GF-D8 (cell line): ENCODE results near the gene STARD3NL.
"Not testable (repeated sequence)": the region's sequence is repeated elsewhere in the genome, so short reads cannot be mapped to it uniquely, and the experiment has no call there.

Experiments
- DNase-seq: peaks from one replicate; lab custom pipeline; 2025; lab: John Stamatoyannopoulos, UW

Gene STARD3NL

DNA sequence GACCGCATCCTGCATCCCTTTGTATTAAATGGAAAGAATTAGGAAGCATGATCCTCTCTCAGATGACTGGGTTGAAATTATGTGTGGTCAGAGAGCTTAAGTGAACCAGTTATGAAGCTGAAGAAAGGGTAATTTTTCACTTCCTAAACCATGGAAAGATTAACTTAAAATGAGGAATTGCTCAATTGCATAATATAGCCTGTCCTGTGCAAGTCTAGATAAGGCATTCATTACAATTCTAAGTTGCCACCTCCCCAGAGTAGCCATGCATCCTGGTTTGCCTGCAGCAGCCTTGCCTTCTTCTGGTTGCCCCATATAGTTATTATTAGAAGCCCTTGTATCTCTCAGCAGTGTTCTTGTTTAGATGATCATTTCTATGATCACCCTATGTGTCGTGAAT is 45.3 kb downstream of the STARD3NL start:
- DNase-seq = peak; percentile 85

DNA sequence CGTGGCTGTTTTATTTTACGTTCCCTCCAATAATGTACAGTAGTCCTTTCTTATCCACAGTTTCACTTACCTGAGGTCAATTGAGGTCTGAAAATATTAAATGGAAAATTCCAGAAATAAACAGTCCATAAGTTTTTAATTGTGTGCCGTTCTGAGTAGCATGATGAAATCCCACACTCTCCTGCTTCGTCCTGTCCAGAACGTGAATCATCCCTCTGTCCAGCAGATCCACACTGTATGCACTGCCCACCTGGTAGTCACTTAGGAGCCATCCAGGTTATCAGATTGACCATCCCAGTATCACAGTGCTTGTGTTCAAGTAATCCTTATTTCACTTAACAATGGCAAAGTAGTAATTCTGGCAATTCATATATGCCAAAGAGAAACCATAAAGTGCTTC is 46.3 kb downstream of the STARD3NL start:
- DNase-seq = no peak

DNA sequence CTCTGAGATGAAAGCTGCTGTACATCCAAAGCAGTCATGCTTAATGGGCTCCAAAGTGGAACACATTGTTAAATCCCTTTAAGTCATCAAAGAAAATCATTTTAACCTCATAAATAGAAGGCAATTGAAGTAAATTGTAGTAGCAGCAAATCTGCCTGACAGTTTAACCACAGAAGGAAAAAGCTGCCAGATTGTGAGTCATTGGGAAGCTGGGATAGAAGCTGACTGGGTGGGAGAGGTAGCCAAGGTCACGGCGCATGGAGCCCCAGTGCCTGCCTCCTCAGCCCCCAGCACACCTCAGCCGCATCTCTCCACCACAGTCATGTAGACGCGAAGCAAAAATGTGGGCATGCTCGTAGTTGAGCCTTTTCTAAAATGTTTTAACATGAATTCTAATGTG is 51.3 kb downstream of the STARD3NL start:
- no peak for DNase-seq

DNA sequence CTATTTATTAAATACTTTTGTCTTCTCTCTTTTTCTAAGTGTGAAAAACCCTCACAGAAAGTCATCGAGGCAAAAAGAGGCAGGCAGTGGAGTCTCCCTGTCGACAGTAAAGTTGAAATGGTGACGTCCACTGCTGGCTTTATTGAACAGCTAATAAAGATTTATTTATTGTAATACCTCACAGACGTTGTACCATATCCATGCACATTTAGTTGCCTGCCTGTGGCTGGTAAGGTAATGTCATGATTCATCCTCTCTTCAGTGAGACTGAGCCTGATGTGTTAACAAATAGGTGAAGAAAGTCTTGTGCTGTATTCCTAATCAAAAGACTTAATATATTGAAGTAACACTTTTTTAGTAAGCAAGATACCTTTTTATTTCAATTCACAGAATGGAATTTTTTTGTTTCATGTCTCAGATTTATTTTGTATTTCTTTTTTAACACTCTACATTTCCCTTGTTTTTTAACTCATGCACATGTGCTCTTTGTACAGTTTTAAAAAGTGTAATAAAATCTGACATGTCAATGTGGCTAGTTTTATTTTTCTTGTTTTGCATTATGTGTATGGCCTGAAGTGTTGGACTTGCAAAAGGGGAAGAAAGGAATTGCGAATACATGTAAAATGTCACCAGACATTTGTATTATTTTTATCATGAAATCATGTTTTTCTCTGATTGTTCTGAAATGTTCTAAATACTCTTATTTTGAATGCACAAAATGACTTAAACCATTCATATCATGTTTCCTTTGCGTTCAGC is 52.0 kb downstream of the STARD3NL start:
- DNase-seq = no peak

DNA sequence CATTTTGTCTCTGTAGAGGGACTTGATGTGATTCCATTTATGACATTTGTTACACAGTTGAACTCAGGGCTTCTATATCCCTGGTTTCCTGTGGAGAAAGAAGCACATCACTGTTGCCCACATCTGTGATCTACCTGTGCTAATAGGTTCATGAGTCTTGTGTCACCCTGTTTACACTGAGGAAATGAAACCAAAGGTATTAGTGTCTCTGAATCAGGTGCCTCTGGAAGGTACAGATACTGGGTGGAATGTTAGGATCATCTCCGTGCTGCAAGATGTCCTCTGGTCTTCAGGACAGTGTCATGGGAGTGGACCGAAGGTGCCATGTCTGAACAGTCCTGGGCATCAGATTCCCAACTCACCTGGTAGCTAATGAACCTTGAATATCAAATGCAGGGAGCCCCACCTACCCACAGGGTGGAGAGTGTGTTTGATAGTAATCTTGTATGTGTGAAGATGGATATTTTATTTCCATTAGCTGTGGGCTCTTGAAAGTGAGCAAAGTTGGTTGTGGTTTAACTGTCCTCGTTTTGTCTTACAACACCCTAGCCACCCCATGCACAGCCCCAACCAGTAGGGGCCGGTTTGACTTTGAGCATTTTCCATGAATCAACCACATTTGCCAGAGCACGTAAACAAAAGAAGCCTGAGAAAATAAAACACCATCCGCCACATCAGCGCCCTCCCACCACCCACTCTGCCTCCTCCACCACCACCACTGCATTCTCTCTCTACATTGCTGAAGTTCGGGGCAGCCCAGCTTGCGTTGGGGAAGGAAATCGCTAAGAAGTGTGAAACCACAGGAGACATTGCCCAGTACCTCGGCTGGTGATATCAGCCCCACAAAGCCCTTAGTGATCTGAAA is 54.7 kb downstream of the STARD3NL start:
- peak; percentile 100 for DNase-seq

DNA sequence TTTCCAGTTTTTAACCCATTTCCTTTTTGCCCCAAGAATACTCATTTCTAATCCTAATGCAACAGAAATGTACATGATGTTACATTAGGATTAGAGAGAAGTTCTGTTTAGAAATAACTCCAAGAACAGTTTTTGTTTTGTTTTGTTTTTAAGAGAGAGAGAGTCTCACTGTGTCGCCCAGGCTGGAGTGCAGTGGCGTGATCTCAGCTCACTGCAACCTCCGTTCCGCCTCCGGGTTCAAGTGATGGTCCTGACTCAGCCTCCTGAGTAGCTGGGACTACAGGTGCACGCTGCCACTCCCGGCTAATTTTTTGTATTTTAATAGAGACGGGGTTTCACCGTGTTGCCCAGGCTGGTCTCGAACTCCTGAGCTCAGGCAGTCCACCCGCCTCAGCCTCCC is 56.7 kb downstream of the STARD3NL start:
- not testable (repeated sequence) for DNase-seq

DNA sequence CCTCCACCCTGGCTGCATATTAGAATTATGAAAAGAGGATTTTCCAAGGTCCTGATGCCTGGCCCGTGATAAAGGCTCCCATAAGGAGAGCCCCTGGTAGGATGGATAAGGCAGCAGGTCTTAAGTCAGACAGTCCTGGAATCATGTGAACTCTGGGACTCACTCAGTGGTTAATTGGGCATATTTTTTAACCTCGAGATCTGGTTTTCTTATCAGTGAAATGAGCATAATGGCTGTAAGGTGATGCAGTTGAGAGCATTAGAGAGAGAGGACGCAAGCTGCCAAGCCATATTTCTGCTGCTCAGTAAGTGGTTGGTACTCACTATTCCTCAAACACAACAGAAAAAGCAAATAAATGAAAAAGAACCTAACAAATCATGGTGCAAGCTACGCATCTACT is 57.6 kb downstream of the STARD3NL start:
- DNase-seq = no peak

DNA sequence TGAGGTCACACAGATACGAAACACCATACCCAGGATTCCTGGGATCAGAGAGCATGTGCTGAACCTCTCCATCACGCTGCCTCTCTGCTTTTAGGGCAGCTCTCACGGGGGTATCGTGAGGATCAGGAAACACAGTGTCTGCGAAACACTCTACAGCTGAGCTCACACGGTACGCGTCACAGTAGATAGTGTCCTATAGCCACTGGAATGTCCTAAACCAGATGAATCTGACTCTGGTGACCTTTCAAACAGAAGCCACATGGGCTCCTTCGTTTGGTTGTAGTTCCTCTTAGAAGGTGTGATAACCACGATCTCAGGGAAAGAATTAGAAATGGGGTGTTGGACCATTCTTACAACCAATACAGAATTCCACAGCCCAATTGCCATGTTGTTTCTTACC is 61.1 kb downstream of the STARD3NL start:
- DNase-seq = not testable (repeated sequence)

DNA sequence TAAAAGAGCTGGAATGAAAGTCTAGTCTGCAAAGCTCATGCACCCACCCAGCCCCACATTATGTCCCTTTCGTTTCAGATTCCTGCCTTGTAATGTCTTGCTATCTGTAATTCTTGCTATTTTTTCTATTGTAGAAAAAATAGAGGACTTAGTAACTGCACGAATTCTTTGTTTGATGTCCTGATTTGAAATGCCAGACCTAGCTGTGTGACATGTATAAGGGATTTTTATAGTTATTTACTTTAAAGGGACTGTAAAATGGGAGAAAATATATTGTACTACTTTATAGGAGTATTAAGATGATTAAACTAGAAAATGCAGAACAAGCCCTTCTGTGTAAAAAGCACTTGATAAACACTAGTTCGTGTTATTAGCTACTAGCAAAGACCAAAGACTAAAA is 63.0 kb downstream of the STARD3NL start:
- DNase-seq = no peak

DNA sequence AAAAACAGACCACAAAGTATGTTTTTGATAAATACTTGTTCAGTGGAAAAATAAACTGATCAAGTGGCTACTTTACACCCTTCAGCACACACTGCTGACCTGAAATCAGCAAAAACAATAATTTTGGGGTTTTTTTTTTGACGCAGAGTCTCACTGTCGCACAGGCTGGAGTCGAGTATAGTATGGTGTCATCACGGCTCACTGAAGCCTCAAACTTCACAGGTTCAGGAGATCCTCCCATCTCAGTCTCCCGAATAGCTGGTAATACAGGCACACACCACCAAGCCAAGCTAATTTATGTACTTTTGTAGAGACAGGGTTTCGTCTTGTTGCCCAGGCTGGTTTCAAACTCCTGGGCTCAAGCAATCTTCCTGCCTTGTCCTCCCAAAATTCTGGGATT is 64.8 kb downstream of the STARD3NL start:
- DNase-seq = no peak

DNA sequence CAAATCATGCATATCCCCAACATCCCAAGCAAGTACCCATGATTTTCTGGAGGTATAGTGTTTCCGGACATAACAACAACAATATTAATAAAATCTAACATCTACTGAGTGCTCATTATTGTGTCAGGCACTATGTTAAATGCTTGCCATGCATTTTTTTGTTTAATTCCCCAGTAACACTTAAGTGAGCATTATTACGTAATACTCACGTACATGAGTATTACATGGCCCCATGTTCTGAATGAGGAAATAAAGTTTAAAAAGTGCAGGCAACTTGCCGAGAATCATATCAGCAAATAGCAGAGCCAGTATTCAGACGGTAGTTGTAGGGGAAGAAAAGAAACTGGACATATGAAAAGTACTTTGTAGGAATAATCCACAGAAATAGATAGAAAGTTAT is 65.3 kb downstream of the STARD3NL start:
- DNase-seq = not testable (repeated sequence)

DNA sequence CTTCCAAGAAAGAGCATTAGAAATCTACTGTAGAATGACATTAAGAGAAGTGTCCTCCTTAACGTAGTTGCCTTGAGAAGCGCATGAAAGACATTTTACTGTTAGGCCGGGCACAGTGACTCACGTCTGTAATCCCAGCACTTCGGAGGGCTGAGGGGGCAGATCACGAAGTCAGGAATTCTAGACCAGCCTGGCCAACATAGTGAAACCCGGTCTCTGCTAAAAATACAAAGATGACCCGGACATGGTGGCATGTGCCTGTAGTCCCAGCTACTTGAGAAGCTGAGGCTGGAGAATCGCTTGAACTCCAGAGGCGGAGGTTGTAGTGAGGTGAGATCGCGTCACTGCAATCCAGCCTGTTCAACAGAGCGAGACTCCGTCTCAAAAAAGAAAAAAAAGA is 66.5 kb downstream of the STARD3NL start:
- DNase-seq = no peak

DNA sequence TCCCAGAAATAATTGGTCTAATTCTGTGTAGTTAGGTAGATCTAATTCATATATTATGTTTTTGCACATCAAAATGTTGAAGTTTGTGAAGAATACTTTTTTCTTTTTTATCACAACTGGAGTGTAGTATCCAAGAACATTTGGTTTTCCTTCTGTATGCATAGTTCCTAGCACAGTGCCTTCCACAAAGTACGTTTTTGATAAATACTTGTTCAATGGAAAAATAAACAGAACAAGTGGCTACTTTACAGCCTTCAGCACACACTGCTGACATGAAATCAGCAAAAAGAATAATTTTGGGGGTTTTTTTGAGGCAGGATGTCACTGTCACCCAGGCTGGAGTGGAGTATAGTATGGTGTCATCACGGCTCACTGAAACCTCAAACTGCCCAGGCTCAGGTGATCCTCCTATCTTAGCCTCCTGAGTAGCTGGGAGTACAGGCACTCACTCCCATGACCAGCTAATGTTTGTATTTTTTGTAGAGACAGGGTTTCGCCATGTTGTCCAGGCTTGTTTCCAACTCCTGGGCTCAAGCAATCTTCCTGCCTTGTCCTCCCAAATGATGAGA is 67.4 kb downstream of the STARD3NL start:
- DNase-seq = no peak

DNA sequence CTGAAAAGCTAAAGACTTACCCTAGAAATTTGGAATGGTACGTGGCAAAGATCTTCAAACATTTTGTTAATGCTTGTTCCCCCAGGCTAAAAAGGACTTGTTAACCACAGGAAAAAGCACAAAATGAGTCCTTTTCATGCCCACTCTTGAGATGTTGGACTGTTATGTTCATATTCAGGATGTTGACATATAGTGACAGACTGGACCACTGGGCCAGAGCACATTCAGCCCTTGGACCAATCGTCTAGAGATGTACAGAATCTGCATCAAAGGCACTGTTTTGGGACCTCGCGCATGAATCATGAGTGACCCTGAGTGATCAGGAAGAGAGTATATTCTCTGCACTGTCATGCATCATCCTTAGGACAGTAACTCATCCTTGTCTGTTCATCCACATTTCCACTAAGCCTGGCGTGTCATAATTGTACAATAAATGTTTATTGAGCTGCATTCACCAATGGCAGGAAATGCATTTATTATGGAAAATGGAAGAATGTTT is 70.1 kb downstream of the STARD3NL start:
- DNase-seq = no peak

DNA sequence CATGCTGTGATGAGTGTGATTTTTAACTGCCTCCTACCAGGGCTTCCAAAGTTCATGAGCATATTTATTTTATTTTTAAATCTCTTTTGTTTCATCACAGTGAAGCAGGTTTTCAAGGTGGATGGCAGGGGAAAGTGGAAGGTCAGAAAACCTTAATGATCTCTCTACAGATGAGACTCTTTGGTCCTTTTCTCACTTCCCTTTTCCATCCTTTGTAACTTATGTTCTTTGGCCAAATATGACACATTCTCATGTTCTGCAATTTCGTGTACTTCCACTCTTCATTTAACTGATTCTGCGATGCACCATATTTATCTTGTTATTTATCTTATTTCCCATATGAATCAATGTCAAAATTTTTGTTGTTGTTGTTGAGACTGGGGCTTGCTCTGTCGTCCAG is 71.8 kb downstream of the STARD3NL start:
- not testable (repeated sequence) for DNase-seq

DNA sequence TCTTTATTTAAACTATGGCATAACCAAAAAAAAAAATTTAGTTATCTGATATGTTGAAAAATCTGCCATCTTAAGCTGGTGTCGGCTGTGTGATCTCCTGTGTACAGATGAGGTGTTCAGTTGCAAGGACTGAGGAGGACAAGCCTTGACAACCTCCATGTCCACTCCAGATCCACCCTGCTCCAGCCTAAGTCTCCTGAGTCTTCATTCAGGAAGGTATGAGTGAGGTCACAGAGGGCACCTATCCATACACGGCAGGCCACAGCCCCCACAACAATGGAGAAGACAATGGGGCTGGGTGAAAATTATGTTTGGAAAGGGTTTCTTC is 79.3 kb downstream of the STARD3NL start:
- DNase-seq = no peak

DNA sequence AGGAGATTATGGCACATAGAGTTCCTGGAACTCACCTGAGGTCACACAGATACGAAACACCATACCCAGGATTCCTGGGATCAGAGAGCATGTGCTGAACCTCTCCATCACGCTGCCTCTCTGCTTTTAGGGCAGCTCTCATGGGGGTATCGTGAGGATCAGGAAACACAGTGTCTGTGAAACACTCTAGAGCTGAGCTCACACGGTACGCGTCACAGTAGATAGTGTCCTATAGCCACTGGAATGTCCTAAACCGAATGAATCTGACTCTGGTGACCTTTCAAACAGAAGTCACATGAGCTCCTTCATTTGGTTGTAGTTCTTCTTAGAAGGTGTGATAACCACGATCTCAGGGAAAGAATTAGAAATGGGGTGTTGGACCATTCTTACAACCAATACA is 81.1 kb downstream of the STARD3NL start:
- not testable (repeated sequence) for DNase-seq

DNA sequence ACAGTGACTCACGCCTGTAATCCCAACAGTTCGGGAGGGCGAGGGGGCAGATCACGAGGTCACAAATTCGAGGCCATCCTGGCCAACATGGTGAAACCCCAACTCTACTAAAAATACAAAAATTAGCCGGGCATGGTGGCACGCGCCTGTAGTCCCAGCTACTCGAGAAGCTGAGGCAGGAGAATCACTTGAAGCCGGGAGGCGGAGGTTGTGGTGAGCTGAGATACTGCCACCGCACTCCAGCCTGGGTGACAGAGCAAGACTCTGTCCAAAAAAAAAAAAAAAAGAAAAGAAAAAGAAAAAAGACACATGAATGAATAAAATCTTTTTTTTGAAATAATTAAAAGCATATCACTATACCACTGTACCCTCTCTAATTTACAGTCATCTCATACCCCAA is 83.6 kb downstream of the STARD3NL start:
- not testable (repeated sequence) for DNase-seq

DNA sequence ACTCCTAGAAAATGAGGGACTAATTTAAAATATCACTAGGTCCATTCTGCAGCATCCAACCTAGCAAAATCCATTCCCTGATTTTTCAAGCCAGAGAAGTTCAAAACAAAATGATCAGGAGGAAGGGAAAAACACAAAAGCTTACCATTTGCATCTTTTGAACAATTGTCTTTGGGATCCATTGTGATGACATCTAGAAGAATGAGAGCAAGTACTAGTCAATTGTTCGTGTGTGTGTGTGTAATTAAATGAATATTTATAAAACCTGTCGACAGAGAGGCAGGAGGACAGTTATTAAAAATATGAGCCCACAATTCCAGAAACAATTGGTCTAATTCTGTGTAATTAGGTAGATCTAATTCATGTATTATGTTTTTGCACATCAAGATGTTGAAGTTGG is 84.0 kb downstream of the STARD3NL start:
- not testable (repeated sequence) for DNase-seq

DNA sequence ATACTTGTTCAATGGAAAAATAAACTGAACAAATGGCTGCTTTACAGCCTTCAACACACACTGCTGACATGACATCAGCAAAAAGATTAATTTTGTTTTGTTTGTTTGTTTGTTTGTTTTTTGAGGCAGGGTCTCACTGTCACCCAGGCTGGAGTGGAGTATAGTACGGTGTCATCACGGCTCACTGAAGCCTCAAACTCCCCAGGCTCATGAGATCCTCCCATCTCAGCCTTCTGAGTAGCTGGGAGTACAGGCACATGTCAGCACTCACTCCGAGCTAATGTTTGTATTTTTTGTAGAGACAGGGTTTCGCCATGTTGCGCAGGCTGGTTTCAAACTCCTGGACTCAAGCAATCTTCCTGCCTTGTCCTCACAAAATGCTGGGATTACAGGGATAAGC is 84.5 kb downstream of the STARD3NL start:
- DNase-seq = no peak

DNA sequence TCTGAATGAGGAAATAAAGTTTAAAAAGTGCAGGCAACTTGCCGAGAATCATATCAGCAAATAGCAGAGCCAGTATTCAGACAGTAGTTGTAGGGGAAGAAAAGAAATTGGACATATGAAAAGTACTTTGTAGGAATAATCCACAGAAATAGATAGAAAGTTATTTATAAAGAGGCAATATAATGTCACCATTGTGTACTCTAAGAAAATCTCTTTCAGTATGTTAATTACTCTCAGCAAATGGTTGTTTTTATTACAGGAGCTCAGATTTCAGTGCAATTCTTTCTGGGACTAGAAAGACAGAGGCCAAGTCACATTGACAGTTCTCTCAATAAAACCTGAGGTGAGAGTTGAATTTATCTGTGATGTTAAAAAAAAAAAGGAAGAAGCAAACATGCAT is 85.2 kb downstream of the STARD3NL start:
- DNase-seq = not testable (repeated sequence)

DNA sequence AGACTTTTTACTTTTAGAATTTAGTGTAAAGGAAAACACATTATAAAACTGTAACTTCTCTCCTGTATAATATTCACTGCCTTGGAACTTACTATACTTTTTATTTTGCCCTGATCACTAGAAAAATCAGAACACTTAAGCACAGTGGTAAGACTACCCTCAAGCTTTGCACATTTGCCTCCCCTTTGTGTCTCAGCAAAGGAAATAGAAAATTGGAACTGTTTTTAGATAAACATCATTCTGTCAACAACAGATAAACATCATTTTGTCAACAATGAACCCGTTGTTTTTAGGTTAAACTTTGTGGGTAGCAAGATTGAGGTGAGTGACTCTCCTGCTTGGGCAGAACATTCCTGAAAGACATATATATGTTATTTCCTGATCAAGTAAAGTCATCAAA is 86.6 kb downstream of the STARD3NL start:
- DNase-seq = not testable (repeated sequence)

DNA sequence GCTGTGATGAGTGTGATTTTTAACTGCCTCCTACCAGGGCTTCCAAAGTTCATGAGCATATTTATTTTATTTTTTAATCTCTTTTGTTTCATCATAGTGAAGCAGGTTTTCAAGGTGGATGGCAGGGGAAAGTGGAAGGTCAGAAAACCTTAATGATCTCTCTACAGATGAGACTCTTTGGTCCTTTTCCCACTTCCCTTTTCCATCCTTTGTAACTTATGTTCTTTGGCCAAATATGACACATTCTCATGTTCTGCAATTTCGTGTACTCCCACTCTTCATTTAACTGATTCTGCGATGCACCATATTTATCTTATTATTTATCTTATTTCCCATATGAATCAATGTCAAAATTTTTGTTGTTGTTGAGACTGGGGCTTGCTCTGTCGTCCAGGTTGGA is 87.9 kb downstream of the STARD3NL start:
- not testable (repeated sequence) for DNase-seq
